ENCODE results near the gene BLOC1S3.

BLOC1S3 gene

DNA sequence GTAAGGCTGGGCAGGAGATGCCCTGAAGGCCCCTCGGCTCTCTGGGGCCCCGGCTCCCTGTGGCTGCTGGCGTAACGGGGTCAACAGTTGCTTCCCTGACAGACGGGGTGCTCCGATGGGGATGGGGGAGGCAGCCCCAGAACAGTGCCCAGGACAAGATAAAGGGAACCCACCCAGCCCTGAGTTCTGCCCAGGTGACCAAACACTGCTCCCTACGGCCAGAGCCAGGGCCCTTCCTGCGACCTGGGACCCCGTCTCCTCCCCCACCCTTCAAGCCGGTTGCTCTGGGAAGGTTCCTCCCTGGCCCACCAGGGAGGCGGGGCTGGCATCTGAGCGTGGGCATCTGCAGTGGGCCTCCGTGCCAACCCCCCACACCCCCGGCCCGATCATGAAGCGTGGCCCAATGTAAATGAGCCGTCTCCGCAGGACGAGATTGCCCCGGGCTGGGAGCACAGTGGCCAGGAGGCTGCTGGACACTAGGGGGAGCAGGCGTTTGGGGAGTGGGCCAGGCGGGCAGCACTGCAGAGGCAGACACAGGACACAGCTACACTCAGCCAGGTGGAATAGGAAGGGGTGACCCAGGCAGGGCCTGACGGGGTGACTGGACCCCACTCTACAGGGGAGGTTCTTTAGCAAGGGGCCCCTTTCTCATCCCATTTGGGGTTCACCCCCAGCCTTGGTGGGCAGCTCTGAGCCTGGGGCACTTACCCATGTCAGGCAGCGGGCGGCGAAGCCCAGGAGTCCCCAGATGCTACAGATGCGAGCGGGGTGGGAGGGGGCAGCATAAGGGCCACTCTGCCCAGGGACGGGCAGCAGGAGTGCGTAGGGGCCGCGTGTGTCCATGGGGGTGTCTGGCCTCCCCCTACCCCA, 16.6 kb upstream of the BLOC1S3 start:
- DNase-seq (ENCODE audit: low spot score): no peak

DNA sequence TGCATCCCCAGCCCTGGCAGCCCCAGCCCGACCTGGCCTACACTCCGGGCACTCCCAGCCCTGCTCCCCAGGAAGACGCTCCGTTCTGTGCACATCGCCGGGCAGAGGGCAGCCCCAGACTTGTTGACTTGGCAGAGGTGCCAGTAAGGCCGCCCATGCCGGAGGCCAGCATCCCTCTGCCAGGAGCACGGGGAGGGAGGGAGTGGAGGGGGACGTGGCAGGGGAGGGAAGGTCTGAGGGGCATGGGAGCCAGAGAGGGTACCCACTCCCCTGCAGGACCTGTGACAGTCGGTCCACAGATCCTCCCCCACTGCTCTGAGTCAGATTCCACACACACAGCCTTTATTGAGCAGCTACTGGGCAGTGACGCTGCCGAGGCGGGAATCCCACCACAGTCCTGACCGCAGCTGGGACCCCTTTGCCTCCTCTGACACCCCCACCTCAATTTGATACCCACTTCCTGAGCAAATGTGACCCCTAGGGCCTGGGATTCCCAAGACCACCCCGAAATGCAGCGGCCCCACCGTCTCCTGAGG, 15.9 kb upstream of the BLOC1S3 start:
- DNase-seq (ENCODE audit: low spot score): no peak

DNA sequence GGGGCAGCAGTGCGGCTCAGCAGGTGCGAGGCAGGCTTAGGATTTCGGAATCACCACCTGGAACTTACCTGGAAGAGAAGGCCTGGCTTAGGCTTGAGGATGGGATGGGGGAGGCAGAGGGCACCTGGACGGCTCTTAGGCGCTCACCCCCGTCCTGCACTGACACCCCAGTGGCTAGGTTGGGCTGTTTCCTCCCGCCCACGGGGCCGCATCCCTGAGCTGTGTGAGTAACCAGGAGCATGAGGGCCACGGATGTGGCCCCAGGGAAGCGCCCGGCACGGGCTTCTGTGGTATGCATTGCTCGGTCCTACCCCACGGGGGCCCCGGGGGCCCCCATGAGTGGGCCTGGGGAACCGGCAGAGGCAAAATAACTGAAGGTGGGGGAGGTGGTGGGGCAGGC, 15.4 kb upstream of the BLOC1S3 start:
- DNase-seq (ENCODE audit: low spot score): no peak

DNA sequence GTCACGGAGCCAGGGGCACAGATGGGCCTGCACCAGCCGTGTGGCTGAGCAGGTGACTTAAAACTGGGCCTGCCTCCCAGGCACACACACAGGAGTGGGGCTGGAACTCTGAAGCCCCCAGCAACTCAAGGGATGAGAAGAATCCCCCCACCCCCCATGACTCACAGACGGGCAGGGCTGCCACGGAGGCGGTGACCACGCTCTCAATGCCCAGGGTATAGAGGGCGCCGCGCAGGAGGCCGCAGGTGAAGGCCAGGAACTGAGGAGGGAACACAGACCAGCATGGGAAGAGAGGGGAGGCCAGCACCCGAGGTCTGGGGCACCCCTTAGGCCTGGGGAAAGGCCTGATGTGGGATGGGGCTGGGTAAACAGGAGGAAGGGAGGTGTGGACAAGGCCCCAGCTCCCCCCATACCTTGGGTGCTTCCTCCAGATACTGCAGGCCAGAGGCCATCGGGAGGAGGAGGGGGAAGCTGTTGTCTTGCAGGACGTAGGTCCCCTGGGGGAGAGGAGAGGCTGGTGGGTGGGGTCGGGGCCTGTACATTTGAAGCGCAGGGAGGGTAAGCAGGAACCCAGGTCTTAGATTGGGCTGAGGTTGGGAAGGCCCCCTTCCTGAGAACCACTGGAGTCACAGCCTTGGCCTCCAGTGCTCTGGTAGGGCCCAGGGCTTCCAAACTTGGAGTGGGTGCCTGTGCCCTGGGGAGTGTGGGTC, 14.7 kb upstream of the BLOC1S3 start:
- no peak for DNase-seq (ENCODE audit: low spot score)

DNA sequence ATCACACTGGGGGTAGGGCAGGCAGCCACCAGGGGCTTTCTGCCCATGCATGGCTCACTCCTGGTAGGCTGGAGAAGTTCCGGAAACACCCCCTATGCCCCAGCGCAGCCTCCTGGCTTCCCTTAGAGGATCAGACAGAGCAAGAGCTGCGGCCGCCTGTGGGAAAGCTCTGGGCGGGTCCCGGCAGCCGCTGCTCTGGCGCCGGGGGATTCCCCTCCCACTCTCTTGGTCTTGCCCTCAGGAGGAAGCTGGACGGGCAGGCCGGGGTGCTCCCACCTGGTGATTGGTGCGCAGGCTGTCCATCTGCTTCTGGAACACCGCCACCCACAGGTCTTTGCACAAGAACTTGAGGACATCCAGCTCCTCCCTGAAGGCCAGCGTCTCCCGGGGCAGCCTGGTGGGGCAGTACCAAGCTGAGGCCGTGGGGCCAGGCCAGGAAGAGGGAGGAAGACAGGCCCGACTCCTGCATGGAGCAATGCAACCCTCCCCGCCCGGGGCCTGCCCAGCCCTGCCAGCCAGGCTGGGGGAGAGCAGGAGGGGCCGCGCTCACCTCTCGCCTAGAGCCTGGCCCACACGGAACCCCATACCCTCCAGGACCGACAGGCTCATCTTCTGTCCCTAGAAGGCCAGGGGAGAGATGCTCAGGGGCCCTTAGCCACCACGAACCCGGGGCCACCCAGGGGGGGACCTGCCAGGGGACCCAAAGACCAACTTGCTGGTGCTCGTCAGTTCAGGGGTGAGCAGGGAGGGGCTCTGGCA, 13.8 kb upstream of the BLOC1S3 start:
- no peak for DNase-seq (ENCODE audit: low spot score)

DNA sequence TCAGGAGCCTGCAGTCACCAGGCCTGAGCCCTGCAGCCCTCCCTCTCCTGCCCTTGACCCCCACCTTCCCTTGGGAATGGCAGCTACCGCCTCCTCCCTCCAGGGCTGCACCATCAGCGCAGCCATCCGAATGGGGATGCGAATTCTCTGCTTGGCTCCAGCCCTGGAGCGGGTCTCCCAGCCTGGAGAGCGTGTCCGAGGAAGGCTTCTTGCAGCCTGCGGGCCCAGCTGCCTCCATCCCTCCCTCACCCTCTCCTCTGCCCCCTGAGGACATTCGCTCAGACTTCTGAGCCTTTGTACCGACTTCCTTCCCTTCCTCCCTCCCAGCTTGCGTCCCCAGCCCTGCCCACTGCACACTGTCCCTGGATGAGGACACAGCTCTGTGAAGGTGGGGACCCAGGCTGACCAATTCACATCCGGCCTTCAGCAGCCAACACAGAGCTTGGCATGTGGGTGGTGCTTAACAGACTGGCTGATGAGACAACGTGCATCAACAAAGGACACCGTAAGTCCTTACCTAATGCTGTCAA, 11.8 kb upstream of the BLOC1S3 start:
- DNase-seq (ENCODE audit: low spot score): no peak

DNA sequence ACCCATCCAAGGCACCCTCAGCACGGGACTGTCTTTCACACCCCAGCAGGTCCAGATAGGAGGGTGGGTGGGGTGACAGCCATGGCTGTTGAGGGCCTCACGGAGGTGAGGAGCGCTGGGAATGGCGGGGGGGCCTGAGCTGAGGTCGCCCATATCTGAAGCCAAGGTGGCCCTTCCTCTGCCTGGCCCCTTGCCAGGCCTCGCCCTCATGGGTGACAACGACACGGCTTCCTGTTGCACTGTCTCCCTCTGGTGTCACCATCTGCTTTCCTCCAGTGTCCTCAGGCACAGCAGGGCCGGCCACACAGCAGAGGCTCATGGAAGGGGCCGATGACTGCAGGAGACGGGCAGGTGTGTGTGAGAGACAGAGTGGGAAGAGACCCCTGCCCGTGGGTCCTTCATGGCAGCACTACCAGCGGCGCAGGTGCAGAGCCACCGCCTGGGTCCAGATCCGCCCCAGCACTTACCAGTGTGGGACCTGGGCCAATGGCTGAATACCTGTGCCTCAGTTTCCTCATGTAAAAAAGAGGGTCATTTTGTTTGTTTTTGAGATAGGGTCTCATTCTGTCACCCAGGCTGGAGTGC, 9.7 kb upstream of the BLOC1S3 start:
- DNase-seq (ENCODE audit: low spot score): no peak

DNA sequence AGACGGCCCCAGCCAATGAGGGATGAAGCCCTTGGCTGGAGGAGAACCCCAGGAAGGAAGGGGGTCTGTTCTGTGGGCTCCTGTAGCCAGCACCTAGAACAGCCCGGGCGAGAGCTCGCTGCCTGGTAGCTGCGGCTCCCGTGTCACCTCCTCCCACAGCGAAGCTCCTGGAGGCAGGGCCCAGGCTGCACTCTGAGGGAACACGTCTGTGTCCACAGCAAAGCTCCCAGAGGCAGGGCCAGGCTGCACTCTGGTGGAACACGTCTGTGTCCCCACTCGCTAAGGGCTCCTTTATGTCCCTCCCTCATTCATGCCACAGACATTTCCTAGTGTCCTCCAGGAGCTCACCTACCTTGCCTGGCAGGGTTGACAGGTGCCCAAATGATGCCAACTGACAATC, 9.0 kb upstream of the BLOC1S3 start:
- DNase-seq (ENCODE audit: low spot score): no peak

DNA sequence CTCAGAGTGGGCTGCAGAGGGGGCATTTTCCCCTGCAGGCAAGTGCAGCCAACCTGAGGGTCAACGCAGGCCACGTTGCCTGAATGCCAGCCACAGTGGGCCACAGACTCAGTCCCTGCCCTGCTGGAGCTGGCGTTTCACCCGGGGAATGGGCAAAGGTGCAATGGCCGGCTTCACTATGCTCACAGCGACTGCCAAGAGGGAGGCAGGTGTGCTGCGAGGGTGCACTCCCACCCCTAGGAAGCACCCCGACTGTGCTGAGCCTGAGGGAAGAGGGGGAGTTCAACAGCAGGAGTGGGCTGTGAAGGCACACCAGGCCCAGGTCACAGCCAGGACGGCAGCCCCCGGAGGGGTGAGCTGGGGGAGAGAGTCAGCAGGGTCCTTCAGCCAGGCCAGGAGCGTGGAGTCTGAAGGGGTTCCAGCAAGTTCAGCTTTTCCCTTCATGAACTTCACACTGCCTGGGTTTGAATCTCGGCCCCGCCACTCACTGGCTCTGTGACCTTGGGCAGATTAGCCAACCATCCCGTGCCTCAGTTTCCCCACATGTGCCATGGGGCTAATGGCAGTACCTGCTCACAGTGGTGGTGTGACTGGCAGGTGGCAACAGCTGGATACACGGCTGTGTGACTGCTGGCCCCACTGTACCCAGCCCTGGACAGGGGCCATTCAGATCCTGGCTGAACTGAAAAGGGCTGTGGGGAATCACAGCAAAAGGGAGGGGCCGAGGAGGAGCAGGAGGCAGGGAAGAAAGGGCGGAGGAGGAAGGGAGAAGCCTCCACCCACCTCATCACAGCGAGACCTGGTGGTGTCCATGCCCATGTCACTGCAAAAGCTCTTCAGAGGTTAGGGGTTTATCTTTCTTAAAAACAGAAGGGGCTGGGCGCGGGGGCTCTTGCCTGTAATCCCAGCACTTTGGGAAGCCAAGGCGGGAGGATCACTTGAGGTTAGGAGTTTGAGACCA, 8.2 kb upstream of the BLOC1S3 start:
- no peak for DNase-seq (ENCODE audit: low spot score)

DNA sequence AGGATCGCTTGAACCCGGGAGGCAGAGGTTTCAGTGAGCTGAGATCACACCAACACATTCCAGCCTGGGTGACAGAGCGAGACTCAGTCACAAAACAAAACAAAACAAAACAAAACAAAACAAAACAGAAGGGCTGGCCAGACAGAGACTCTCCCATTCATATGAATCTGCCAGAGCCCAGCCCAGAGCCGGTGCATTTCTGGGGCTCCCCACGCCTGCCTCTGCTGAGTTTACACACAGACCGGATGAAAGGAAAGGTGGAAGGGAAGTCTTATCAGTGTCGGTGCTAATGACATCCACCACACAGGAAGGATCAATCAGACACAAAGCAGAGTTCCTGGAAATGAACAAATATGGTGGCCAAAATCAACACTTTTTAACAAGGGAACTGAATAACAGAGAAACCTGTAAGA, 7.4 kb upstream of the BLOC1S3 start:
- no peak for DNase-seq (ENCODE audit: low spot score)

DNA sequence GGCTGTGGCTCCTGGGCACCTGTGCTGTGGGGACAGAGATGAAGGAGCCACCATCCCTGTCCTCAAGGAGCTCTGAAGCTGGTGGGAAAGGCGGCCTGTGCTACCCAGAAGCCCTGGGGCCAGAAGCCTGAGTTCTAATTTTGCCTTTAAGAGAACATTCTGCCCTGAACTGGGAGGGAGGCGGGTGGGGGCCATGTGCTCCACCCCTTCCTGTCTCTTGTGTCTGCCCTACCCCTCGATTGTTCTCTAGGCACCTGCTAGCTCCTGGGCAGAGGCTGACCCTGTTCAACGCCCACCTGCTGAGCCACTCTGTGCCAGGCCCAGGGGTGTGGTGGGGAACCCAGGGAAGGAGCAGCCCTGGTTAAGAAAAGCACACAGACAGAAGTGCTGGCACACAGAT, 6.4 kb upstream of the BLOC1S3 start:
- DNase-seq (ENCODE audit: low spot score): no peak

DNA sequence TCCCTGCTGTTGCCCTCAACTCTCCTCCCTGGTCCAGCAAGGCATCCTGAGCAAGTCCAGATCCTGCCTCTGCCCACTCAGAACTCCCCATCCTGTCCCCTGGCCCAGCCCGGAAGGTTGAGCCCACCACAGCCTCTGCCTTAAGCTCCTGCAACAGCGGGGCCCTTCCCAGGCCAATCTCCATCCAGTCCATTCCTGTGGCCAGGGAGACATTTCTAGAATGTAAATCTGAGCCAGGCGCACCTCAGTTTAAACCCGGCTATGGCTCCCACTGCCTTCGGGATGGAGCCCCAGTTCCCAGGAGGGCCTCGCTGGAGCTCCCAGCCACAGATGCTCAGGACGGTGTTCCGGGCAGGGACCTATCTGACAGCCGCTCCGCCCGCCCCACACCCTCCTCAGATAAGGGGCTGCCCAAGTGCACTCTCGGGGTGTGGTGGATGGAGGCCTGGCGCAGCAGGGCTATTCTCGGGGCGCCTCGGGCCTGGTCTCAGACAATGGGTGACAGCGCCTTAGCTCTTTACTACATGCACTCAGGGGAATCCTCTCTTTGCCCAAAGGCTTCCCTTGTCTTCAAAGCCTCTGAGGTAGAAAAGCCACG, 5.9 kb upstream of the BLOC1S3 start:
- DNase-seq (ENCODE audit: low spot score): no peak

DNA sequence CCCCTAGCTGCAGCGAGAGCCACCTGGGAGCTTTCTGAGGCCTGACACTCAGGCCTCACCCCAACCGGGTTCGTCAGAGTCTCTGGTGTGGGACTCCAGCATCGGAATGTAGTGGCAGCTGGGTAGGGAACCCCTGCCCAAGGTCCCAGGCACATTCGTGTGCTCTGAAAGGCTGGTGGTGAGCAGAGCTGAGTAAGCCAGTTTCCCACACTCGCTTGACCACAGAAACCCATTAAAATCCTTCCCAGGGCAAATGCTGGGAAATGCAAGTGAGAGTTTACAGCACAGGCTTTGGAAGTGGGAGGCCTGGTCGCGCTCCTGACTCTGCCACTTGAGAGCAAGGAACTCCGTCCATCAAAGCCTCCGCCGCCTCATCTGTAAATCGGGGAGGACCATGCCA, 4.8 kb upstream of the BLOC1S3 start:
- no peak for DNase-seq (ENCODE audit: low spot score)

DNA sequence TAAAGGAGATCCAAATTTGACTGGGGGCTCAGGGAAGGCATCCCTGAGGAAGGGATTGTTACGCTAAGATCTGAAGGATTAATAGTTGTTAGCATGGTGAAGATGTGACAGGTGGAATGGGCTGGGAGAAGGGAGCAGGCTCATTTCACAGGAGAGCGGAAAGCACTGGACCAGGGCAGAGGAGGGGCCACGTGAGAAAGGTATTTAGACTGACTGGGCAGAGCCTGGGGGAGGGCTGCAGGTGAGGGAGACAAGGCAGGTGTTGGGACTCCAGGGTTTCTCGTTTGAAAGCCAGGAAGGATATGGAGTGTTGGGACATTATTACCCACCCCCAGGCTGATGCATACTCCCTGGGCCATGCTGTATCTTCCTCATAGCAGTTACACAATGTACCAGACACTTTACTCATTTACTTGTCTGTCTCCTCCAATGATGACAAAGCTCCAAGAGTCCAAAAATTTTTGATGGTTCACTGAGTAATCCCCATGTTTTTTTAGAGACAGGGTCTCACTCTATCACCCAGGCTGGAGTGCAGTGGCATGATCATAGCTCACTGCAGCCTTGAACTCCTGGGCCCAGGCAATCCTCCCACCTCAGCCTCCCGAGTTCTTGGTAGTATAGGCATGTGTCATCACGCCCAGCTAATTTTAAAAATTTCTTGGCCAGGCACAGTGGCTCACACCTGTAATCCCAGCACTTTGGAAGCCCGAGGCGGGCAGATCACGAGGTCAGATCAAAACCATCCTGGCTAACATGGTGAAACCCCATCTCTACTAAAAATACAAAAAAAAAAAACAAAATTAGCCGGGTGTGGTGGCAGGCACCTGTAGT, 2.9 kb upstream of the BLOC1S3 start:
- DNase-seq (ENCODE audit: low spot score): no peak

DNA sequence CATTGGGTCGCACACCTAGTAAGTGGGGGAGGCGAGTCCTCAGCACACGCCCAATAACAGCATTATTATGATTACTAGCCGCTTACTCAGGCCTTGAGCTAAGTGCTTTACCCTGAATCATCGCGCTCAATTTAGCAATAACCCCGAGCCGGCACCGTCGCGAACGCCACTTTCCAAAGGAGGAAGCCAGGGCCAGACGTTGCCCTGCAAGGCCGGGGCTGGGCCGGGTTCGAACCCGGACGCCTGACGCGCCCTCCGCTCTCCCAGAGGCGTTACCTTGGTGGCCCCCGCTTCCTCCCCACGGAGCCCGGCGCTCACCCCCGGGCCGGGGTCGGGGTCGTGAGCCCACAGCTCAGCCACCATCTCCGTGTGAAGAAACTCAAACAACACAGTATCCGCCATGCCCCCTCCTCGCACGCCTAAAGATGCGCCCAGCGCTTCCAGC, 745 bp upstream of the BLOC1S3 start, which contains the start of gene TRAPPC6A:
TRAPPC6A (minus strand) TSS at position 421 of the 445 bp plus-strand sequence; CDS start at position 402, 19 bp downstream.
- no peak for DNase-seq (ENCODE audit: low spot score)

DNA sequence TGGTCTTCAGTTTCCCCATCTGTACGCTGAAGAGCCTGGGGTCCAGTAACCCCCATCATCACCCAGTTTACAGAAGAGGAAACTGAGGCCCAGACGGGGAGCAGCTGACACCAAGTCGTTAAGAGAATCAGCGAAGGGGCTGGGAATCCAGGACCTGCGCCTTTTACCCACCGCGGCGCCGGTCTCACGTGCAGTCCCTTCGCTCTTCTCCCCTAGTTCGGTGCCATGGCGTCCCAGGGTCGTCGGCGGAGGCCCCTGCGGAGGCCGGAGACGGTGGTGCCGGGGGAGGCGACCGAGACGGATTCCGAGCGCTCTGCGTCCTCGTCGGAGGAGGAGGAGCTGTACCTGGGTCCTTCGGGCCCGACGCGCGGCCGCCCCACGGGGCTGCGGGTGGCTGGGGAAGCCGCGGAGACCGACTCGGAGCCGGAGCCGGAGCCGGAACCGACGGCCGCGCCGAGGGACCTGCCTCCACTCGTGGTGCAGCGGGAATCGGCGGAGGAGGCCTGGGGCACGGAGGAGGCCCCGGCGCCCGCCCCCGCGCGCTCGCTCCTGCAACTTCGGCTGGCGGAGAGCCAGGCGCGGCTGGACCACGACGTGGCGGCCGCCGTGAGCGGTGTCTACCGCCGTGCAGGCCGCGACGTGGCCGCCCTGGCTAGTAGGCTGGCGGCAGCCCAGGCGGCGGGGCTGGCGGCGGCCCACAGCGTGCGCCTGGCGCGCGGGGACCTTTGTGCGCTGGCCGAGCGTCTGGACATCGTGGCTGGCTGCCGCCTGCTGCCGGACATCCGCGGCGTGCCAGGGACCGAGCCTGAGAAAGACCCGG, 698 bp downstream of the BLOC1S3 start:
- no peak for DNase-seq (ENCODE audit: low spot score)

DNA sequence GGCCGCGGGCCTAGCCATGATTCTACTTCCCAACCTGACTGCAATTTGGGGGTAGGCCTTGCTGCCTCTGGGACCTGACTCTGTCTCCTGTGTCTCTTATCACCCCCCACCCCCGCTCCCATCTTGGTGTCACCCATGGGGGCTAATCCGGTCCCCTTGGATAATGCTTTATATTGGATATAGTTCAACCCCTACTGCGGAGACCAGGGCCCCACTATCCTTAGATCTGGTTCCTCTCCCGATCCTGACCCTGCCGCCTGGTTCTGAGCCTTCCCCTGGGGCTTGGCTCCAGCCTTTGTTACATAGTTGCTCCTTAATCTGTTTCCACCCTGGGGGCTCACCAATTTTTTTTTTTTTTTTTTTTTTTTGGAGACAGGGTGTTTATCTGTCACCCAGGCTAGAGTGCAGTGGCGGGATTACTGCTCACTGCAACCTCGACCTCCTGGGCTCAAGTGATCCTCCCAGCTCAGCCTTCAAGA, 1.3 kb downstream of the BLOC1S3 start:
- DNase-seq (ENCODE audit: low spot score): no peak

DNA sequence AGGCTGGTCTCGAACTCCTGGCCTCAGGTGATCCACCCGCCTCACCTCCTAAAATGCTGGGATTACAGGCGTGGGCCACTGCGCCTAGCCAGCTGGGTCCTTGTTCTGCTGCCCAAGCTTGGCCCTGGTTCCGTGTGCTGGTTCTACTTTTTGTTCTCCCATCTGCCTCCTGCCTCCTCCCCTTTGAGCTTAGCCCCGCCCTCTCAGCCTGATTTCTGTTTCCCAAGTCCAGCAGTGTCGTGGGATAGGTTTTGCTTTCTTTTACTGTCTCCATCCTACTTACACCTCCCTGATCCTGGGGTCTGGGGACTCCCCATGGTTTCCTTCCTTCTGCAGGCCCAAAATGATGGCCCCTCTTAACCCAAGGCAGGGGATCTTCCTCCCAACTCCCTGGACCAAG, 2.4 kb downstream of the BLOC1S3 start:
- DNase-seq (ENCODE audit: low spot score): no peak
